VCaP (cell line): ENCODE measurements around the gene VLDLR.
A peak's percentile ranks its signal among the peaks of the same experiment; 100 is the strongest.
"Not testable (repeated sequence)": the region's sequence is repeated elsewhere in the genome, so short reads cannot be mapped to it uniquely, and the experiment has no call there.

ENCODE experiments used
- H3K27ac ChIP-seq: fragments of 450-650 bp; 2 replicates; pipeline ENCODE4 v1.5.1; 2017
- TF ChIP-seq, protein P1 (sequence below): fragments of 450-650 bp; conservative IDR thresholded peaks from 2 replicates; pipeline ENCODE4 v1.5.1; 2017; ENCODE audit warnings: mild to moderate bottlenecking, moderate library complexity

The VLDLR gene

DNA sequence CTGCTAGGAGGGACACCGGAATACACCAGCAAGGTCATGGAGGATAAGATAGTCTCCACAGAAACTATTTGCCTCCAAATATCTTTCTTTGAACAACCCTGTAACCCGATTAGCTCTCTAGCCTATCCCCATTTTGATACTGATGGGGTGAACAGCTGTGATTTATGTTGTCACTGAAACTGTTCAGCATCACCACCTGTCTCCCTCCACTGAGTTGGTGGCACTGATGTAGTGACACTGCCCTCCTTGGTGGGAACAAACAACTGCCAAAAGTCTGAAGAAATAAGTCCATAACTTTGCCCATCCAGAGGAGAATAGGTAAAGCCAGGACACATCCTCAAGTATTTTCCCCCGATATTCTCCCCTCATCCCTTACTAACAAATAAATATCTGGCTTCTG is 71.5 kb downstream of the VLDLR start:
- no peak overlapping the region for H3K27ac ChIP-seq
- TF ChIP-seq, protein P1, sequence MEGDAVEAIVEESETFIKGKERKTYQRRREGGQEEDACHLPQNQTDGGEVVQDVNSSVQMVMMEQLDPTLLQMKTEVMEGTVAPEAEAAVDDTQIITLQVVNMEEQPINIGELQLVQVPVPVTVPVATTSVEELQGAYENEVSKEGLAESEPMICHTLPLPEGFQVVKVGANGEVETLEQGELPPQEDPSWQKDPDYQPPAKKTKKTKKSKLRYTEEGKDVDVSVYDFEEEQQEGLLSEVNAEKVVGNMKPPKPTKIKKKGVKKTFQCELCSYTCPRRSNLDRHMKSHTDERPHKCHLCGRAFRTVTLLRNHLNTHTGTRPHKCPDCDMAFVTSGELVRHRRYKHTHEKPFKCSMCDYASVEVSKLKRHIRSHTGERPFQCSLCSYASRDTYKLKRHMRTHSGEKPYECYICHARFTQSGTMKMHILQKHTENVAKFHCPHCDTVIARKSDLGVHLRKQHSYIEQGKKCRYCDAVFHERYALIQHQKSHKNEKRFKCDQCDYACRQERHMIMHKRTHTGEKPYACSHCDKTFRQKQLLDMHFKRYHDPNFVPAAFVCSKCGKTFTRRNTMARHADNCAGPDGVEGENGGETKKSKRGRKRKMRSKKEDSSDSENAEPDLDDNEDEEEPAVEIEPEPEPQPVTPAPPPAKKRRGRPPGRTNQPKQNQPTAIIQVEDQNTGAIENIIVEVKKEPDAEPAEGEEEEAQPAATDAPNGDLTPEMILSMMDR: no peak

DNA sequence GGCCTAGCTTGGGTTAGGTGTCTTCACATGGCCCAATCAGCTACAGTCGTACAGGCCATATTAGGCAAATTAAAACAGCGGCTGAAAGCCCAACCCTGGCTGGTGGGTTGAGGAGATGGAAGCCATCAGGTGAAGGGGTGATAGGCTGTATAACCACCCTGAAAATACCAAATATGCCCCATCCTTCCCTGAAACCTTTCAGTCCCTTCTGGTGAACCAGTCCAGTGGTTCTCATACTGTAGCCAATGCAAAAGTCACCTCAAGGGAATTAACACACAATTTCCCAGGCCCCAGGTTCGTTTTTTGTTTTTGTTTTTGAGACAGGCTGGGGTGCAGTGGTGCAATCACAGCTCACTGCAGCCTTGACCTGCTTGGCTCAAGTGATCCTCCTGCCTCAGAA is 75.9 kb downstream of the VLDLR start:
- TF ChIP-seq, protein P1: no peak
- no peak overlapping the region for H3K27ac ChIP-seq

DNA sequence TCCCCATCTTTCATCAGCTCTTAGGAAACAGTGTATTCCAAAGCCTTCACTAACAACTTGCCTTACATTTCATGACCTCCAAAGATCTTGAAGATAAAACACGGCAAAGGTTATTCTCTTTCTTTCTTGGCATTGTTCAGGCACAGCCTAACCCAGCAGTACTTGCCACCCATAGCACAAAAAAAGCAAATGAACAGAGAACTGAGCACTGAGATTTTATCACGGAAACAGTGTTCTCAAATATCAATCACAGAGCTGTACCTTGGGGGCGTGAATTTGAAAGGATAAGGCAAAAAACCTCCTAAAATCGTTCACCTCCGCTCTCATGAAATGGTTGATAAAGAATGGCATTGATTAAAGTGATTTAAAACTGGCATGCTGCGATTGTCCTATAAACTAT is 78.8 kb downstream of the VLDLR start:
- TF ChIP-seq, protein P1: no peak
- peak overlapping the region; percentile 21; the same call in 1 of the 2 replicates for H3K27ac ChIP-seq

DNA sequence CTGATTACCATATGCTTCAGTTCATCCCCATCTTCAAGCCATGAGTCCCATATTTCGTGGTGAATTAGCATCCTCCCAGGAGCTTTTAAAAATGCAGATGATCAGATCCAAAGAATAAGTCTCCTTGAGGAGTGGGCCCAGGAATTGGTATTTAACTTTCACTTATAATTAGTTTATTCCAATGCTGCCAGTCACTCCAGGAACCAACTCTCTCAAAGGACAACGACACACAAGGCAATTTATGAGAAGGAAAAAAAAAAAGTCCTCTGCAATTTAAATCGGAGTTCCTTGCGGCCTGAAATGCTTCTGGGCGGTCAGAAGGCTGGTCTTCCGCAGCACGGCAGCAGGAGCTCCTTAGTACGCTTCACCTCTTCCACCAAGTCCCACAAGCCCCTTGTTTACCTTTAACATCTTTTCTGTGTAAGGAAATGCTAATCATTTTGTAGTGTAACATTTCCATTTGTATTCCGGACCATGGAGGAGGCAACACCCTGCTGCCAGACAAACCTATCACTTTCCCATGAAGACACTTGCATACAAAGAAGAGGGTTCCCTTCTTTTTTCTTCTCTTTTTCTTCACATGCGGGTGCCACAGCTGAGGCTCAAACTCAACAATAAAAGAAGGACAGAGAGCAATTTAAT is 79.4 kb downstream of the VLDLR start:
- H3K27ac ChIP-seq: peak overlapping the region; percentile 21; the same call in 1 of the 2 replicates
- TF ChIP-seq, protein P1: no peak

DNA sequence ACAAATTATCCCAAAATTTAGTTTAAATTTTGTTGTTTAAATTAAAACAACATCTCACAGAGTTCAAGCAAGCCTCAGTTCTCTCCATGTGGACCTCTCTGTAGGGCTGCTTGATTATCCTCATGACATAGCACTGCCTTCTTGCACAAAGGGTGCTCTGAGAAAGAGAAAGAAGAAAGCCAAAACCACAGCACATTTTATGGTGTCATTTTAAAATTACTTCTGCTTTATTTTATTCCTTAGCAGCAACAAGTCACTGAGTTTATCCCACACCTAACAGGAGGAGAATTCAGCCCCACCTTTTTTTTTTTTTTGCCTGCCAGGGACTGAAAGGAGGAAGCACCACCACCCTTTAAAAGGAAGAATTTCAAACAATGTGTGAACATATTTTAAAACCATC is 82.9 kb downstream of the VLDLR start:
- TF ChIP-seq, protein P1: no peak
- H3K27ac ChIP-seq: no peak overlapping the region

DNA sequence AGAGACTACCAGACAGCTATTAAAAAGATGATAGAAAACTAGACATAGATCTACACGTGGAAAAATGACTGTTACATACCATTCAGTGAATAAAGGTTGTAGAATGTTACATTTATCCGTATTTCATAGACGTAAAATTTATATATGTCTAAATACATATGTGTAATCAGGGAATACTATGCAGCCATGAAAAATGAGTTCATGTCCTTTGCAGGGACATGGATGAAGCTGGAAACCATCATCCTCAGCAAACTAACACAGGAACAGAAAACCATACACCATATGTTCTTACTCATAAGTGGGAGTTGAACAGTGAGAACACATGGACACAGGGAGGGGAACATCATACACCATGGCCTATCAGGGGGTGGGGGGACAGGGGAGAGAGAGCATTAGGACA is 85.7 kb downstream of the VLDLR start:
- H3K27ac ChIP-seq: not testable (repeated sequence)
